Keratinocyte (primary cell): ENCODE data around the gene RAE1. TPM values are rescaled to one million over a fixed set of nuclear protein-coding genes. Genes with fewer than 3 reads are reported as not detected.

Source experiments
- DNase-seq: peaks from one replicate; pipeline ENCODE4 v3.0.0-alpha.2; 2011; ENCODE audit warnings: low read depth, missing footprints, low spot score
- FAIRE-seq: peaks from 2 replicates; lab custom pipeline; 2011; peaks lifted over from hg19 to GRCh38; lab: Jason Lieb, UNC
- H2AFZ ChIP-seq: 2 replicates; pipeline ENCODE4 v1.6.0; 2012; ENCODE audit warnings: low read length, control low read depth, inconsistent platforms; ENCODE audit not compliant: control insufficient read depth
- H3K27ac ChIP-seq: 2 replicates; pipeline ENCODE4 v1.5.1; 2011; ENCODE audit warnings: low read length; ENCODE audit not compliant: control insufficient read depth, insufficient read depth
- H3K27me3 ChIP-seq: 3 replicates; pipeline ENCODE4 v1.6.0; 2011; ENCODE audit warnings: low read length; ENCODE audit not compliant: control insufficient read depth, insufficient read depth; ENCODE audit errors: extremely low read depth
- H3K36me3 ChIP-seq, 2 experiments: 2 replicates in 1 of 2; 3 replicates in 1 of 2; pipeline ENCODE4 v1.5.1; 2011; ENCODE audit warnings: low read length in 2 of 2, mild to moderate bottlenecking in 1 of 2; ENCODE audit not compliant: control insufficient read depth in 2 of 2, insufficient read depth in 2 of 2; ENCODE audit errors: extremely low read depth in 1 of 2
- H3K4me1 ChIP-seq: 3 replicates; pipeline ENCODE4 v1.5.1; 2011; ENCODE audit warnings: low read length; ENCODE audit not compliant: control insufficient read depth, insufficient read depth; ENCODE audit errors: extremely low read depth
- H3K4me2 ChIP-seq: 3 replicates; pipeline ENCODE4 v1.6.0; 2011; ENCODE audit warnings: low read depth, low read length; ENCODE audit not compliant: control insufficient read depth, insufficient read depth; ENCODE audit errors: extremely low read depth
- H3K4me3 ChIP-seq, 3 experiments: fragments of 200-600 bp in 1 of 3; sonication (generic) in 1 of 3; 2 replicates in 2 of 3; 3 replicates in 1 of 3; pipeline ENCODE4 v1.5.1; 2011 to 2016; ENCODE audit warnings: low read length in 3 of 3, mild to moderate bottlenecking in 3 of 3, control low read depth in 2 of 3, inconsistent platforms in 1 of 3, low read depth in 1 of 3, mixed read lengths in 1 of 3, mixed run types in 1 of 3, moderate library complexity in 1 of 3; ENCODE audit not compliant: control insufficient read depth in 2 of 3, insufficient read depth in 2 of 3; ENCODE audit errors: extremely low read depth in 1 of 3
- H3K79me2 ChIP-seq: 2 replicates; pipeline ENCODE4 v1.6.0; 2012; ENCODE audit warnings: low read length; ENCODE audit not compliant: control insufficient read depth, insufficient read depth
- H3K9ac ChIP-seq: 3 replicates; pipeline ENCODE4 v1.6.0; 2011; ENCODE audit warnings: low read length; ENCODE audit not compliant: control insufficient read depth, insufficient read depth; ENCODE audit errors: extremely low read depth
- H3K9me1 ChIP-seq: 3 replicates; pipeline ENCODE4 v1.6.0; 2011; ENCODE audit warnings: low read length; ENCODE audit not compliant: control insufficient read depth, insufficient read depth; ENCODE audit errors: extremely low read depth
- H3K9me3 ChIP-seq: 2 replicates; pipeline ENCODE4 v1.5.1; 2012; ENCODE audit warnings: low read depth, low read length; ENCODE audit not compliant: control insufficient read depth
- H4K20me1 ChIP-seq: 3 replicates; pipeline ENCODE4 v1.6.0; 2011; ENCODE audit warnings: low read length; ENCODE audit not compliant: control insufficient read depth, insufficient read depth; ENCODE audit errors: extremely low read depth
- EZH2 ChIP-seq: IDR thresholded peaks from one replicate; pipeline ENCODE4 v1.6.1; 2012; ENCODE audit warnings: inconsistent platforms, mild to moderate bottlenecking, low read length, moderate library complexity
- dilution Hi-C: fragments of 300-500 bp; cut with MboI; formaldehyde crosslinking; loops from one replicate; pipeline ENCODE4 v1.7.0; 2020; ENCODE audit warnings: low sequenced_read_pairs; ENCODE audit not compliant: extremely low pct_ligation_motif_present
- polyA plus RNA-seq, 5 experiments: library from polyadenylated mRNA; depleted of rRNA in 3 of 5; stranded (reverse) in 3 of 5; stranded (forward) in 1 of 5; unstranded in 1 of 5; fragments of >200 nt; gene quantifications; 1 replicate in 1 of 5; 2 replicates in 3 of 5; 3 replicates in 1 of 5; pipeline versions ENCODE4 v1.2.1 to v1.2.3, GENCODE V29; 2011 to 2012; ENCODE audit warnings: missing spikeins in 2 of 5, low read depth in 1 of 5, low replicate concordance in 1 of 5
- TF ChIP-seq, protein P1 (sequence below), 3 experiments: IDR thresholded peaks in 1 of 3; conservative IDR thresholded peaks in 1 of 3; optimal IDR thresholded peaks in 1 of 3; 2 replicates in 2 of 3; 3 replicates in 1 of 3; pipeline versions ENCODE3 to v1.5.1; 2011; ENCODE audit warnings: low read length in 3 of 3, mild to moderate bottlenecking in 3 of 3, moderate library complexity in 2 of 3, control low read depth in 1 of 3, inconsistent platforms in 1 of 3; ENCODE audit not compliant: insufficient read depth in 2 of 3; ENCODE audit errors: extremely low read depth in 1 of 3

Gene RAE1
- polyA plus RNA-seq, 1 donor (not counting 4 experiments of a cell fraction or from before 2014, with no cell fraction given): 32.4 TPM

DNA sequence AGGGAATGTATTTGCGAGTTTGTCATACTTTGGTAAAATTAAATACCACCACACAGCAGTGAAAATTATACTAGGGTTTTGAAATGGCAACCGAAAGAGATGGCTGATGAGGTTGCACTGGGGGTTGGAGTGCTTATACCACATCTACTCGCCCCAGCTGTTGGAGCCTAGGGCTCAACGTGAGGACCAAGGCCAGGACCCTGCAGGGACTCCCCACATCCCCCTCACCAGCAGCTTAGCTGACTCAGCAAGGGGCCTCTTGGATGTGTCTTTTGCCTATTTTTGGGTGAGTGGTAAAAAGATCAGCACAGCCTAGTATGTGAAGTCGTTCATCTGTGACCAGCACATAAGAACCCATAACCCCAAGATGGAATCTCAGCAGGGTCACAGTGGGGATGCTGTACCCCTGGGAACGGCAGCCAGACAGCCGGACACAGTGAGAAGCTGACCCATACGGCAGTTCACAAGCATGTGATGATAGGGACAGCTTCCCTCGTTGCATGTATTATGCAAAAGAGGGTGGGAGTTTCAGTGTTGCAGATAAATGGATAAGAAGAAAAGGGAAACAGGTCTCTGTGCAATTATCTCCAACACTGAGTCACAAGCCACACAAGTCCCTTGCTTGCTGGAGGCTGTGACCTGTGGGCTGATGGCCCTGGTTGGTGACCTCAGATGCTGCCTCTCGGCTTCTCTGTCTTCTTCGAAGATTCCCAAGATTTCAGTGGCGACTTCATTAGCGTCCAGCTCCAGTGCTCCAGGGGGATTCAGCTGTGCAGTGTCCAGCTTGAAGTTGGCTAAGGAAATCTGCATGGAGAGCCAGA, 42.4 kb upstream of the RAE1 start:
- dilution Hi-C loops: no loop called here
- FAIRE-seq (no peak), DNase-seq (no peak)
- Histone ChIP-seq H3K9ac (no peak overlapping the region), H3K9me3 (no peaks in the 10 kb centered on the region), H3K9me1 (no peaks in the 10 kb centered on the region), H3K27me3 (peaks cover 42% of the 10 kb centered on the region), H3K4me2 (no peak overlapping the region), H3K36me3 (no peaks in the 10 kb centered on the region), H3K79me2 (no peaks in the 10 kb centered on the region), H3K4me1 (no peaks in the 10 kb centered on the region), H4K20me1 (no peaks in the 10 kb centered on the region), H3K27ac (no peak overlapping the region), H3K4me3 (no peak overlapping the region), H2AFZ (no peak overlapping the region)
- no peak for TF ChIP-seq EZH2
- TF ChIP-seq, protein P1, sequence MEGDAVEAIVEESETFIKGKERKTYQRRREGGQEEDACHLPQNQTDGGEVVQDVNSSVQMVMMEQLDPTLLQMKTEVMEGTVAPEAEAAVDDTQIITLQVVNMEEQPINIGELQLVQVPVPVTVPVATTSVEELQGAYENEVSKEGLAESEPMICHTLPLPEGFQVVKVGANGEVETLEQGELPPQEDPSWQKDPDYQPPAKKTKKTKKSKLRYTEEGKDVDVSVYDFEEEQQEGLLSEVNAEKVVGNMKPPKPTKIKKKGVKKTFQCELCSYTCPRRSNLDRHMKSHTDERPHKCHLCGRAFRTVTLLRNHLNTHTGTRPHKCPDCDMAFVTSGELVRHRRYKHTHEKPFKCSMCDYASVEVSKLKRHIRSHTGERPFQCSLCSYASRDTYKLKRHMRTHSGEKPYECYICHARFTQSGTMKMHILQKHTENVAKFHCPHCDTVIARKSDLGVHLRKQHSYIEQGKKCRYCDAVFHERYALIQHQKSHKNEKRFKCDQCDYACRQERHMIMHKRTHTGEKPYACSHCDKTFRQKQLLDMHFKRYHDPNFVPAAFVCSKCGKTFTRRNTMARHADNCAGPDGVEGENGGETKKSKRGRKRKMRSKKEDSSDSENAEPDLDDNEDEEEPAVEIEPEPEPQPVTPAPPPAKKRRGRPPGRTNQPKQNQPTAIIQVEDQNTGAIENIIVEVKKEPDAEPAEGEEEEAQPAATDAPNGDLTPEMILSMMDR (optimal IDR thresholded peaks at IDR 0.05 in 1 of 3, IDR thresholded peaks at IDR 0.05 in 1 of 3, conservative IDR thresholded peaks at IDR 0.05 in 1 of 3; ENCODE audit: extremely low read depth in 1 of 3, insufficient read depth in 2 of 3, low read length in 3 of 3): no peak

- Histone ChIP-seq H3K9me1 (no peaks in the 10 kb centered on the region), H3K27me3 (peaks cover 51% of the 10 kb centered on the region), H3K36me3 (no peaks in the 10 kb centered on the region), H3K4me1 (no peaks in the 10 kb centered on the region), H3K9me3 (no peaks in the 10 kb centered on the region), H3K27ac (no peak overlapping the region), H4K20me1 (no peaks in the 10 kb centered on the region), H3K4me2 (no peak overlapping the region), H2AFZ (no peak overlapping the region), H3K9ac (no peak overlapping the region), H3K79me2 (no peaks in the 10 kb centered on the region), H3K4me3 (no peak overlapping the region)
- FAIRE-seq (no peak), DNase-seq (no peak)
- dilution Hi-C loops: no loop called here
- TF ChIP-seq EZH2: no peak
- TF ChIP-seq, protein P1 (optimal IDR thresholded peaks at IDR 0.05 in 1 of 3, IDR thresholded peaks at IDR 0.05 in 1 of 3, conservative IDR thresholded peaks at IDR 0.05 in 1 of 3; ENCODE audit: extremely low read depth in 1 of 3, insufficient read depth in 2 of 3, low read length in 3 of 3): no peak
These were observed 41.4 kb upstream of the RAE1 start for GRCh38 chr20:57309544-57310115.
